Smooth muscle cell (in vitro differentiated cells): ENCODE data around the gene TRAF4. TPM values are rescaled to one million over a fixed set of nuclear protein-coding genes. Genes with fewer than 3 reads are reported as not detected.
"Not testable (repeated sequence)": the region's sequence is repeated elsewhere in the genome, so short reads cannot be mapped to it uniquely, and the experiment has no call there.

Experiments used
- DNase-seq: peaks from one replicate; lab custom pipeline; 2025; ENCODE audit not compliant: unreplicated experiment; lab: John Stamatoyannopoulos, UW
- H2AFZ ChIP-seq: fragments of 200-600 bp; sonication (generic); 2 replicates; pipeline ENCODE4 v1.6.0; 2016; ENCODE audit warnings: antibody characterized with exemption, low read depth, mild to moderate bottlenecking
- H3F3A ChIP-seq: fragments of 200-600 bp; sonication (generic); 2 replicates; pipeline ENCODE4 v1.6.0; 2017; ENCODE audit warnings: antibody characterized with exemption, low read depth
- H3K27ac ChIP-seq: fragments of 200-600 bp; sonication (generic); 2 replicates; pipeline ENCODE4 v1.5.1; 2016; ENCODE audit warnings: low read depth, mild to moderate bottlenecking
- H3K27me3 ChIP-seq: fragments of 200-600 bp; sonication (generic); 2 replicates; pipeline ENCODE4 v1.6.1; 2016; ENCODE audit warnings: low read depth, mild to moderate bottlenecking
- H3K36me3 ChIP-seq: fragments of 200-600 bp; sonication (generic); 2 replicates; pipeline ENCODE4 v1.5.1; 2016; ENCODE audit warnings: low read depth
- H3K4me1 ChIP-seq: fragments of 200-600 bp; sonication (generic); 2 replicates; pipeline ENCODE4 v1.5.1; 2016; ENCODE audit warnings: low read depth
- H3K4me2 ChIP-seq: fragments of 200-600 bp; sonication (generic); 2 replicates; pipeline ENCODE4 v1.6.0; 2016; ENCODE audit warnings: mild to moderate bottlenecking
- H3K4me3 ChIP-seq: fragments of 200-600 bp; sonication (generic); 2 replicates; pipeline ENCODE4 v1.5.1; 2016; ENCODE audit warnings: mild to moderate bottlenecking
- H3K79me2 ChIP-seq: fragments of 200-600 bp; sonication (generic); 2 replicates; pipeline ENCODE4 v1.6.0; 2016; ENCODE audit warnings: low read depth, mild to moderate bottlenecking
- H3K9ac ChIP-seq: fragments of 200-600 bp; sonication (generic); 2 replicates; pipeline ENCODE4 v1.6.0; 2016; ENCODE audit warnings: low read depth
- H3K9me3 ChIP-seq: fragments of 200-600 bp; sonication (generic); replicated peaks from 2 replicates; pipeline ENCODE4 v1.5.1; 2016; ENCODE audit warnings: low read depth
- H4K20me1 ChIP-seq: fragments of 200-600 bp; sonication (generic); 2 replicates; pipeline ENCODE4 v1.6.0; 2016; ENCODE audit warnings: low read depth
- WGBS: methylation state at CpG from one replicate; pipeline ENCODE4 v1.1.7; 2016; ENCODE audit warnings: low lambda C conversion rate; 5-methylcytosine and 5-hydroxymethylcytosine counted together
- polyA plus RNA-seq: library from polyadenylated mRNA; unstranded; fragments of >200 nt; fragmentation: Nextera tagmentation; extraction: Ambion mirVana; gene quantifications from 2 replicates; pipeline ENCODE4 v1.2.1, GENCODE V29; 2016
- total RNA-seq: library from RNA; depleted of rRNA; stranded (reverse); fragments of >200 nt; gene quantifications from 2 replicates; pipeline ENCODE4 v1.2.3, GENCODE V29; 2014
- TF ChIP-seq, protein P1 (sequence below): fragments of 200-600 bp; sonication (generic); IDR thresholded peaks from 2 replicates; pipeline ENCODE4 v1.5.1; 2017; ENCODE audit warnings: borderline replicate concordance, mild to moderate bottlenecking, antibody characterized with exemption; ENCODE audit not compliant: insufficient read depth, poor library complexity, severe bottlenecking

TRAF4 gene
- total and polyA plus RNA-seq, 2 experiments from 2014 or later = 47.5 to 97.0 TPM

DNA sequence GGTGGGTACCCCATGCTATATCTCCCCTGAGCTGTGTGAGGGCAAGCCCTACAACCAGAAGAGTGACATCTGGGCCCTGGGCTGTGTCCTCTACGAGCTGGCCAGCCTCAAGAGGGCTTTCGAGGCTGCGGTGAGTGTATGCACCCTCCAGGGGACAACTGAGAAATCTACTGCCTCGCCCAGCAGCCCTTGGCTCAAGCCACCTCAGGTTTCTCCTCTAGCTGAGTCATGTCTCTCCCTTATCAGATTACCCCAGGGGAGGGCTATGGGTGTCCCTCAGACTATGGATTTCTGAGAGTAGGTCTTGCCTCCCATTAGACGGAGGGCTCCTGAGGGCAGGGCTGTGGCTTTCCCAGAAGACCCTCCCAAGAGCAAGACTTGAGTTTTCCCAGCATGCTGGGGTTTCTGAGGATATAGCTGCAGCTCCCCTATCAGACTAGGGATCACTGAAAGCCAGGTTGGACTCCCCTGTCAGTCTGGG lies 8.5 kb upstream of the TRAF4 start:
- Histone ChIP-seq H3K4me1 (no peaks in the 10 kb centered on the region), H3K9me3 (no peaks in the 10 kb centered on the region), H3K27ac (no peak overlapping the region), H3K4me3 (no peak overlapping the region), H3F3A (no peaks in the 10 kb centered on the region), H3K79me2 (no peaks in the 10 kb centered on the region), H3K36me3 (no peaks in the 10 kb centered on the region), H4K20me1 (no peaks in the 10 kb centered on the region), H3K27me3 (no peaks in the 10 kb centered on the region), H3K4me2 (no peak overlapping the region), H3K9ac (no peak overlapping the region), H2AFZ (no peak overlapping the region)
- DNase-seq = no peak
- TF ChIP-seq, protein P1, sequence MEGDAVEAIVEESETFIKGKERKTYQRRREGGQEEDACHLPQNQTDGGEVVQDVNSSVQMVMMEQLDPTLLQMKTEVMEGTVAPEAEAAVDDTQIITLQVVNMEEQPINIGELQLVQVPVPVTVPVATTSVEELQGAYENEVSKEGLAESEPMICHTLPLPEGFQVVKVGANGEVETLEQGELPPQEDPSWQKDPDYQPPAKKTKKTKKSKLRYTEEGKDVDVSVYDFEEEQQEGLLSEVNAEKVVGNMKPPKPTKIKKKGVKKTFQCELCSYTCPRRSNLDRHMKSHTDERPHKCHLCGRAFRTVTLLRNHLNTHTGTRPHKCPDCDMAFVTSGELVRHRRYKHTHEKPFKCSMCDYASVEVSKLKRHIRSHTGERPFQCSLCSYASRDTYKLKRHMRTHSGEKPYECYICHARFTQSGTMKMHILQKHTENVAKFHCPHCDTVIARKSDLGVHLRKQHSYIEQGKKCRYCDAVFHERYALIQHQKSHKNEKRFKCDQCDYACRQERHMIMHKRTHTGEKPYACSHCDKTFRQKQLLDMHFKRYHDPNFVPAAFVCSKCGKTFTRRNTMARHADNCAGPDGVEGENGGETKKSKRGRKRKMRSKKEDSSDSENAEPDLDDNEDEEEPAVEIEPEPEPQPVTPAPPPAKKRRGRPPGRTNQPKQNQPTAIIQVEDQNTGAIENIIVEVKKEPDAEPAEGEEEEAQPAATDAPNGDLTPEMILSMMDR = no peak
- 68% methylated on average over 5 of the region's 5 CpGs for WGBS

DNA sequence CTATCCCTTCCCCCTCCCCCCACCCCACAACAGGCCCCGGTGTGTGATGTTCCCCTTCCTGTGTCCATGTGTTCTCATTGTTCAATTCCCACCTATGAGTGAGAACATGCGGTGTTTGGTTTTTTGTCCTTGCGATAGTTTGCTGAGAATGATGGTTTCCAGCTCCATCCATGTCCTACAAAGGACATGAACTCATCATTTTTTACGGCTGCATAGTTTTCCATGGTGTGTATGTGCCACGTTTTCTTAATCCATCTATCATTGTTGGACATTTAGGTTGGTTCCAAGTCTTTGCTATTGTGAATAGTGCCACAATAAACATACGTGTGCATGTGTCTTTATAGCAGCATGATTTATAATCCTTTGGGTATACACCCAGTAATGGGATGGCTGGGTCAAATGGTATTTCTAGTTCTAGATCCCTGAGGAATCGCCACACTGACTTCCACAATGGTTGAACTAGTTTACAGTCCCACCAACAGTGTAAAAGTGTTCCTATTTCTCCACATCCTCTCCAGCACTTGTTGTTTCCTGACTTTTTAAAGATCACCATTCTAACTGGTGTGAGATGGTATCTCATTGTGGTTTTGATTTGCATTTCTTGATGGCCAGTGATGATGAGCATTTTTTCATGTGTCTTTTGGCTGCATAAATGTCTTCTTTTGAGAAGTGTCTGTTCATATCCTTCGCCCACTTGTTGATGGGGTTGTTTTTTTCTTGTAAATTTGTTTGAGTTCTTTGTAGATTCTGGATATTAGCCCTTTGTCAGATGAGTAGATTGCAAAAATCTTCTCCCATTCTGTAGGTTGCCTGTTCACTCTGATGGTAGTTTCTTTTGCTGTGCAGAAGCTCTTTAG lies 7.7 kb upstream of the TRAF4 start:
- not testable (repeated sequence) for H3K9me3 ChIP-seq, H3K9ac ChIP-seq, H3F3A ChIP-seq, H2AFZ ChIP-seq, H4K20me1 ChIP-seq, DNase-seq, H3K4me2 ChIP-seq, H3K36me3 ChIP-seq, H3K79me2 ChIP-seq, H3K27me3 ChIP-seq, H3K27ac ChIP-seq, H3K4me1 ChIP-seq, H3K4me3 ChIP-seq
- 92% methylated on average over 7 of the region's 8 CpGs for WGBS

DNA sequence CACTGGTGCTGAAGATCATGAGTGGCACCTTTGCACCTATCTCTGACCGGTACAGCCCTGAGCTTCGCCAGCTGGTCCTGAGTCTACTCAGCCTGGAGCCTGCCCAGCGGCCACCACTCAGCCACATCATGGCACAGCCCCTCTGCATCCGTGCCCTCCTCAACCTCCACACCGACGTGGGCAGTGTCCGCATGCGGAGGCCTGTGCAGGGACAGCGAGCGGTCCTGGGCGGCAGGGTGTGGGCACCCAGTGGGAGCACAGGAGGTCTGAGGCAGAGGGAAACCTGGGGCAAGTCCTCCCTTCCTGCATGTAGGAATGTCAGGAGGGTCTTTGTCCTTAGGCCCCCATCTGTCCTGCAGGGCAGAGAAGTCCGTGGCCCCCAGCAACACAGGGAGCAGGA lies 6.5 kb upstream of the TRAF4 start:
- TF ChIP-seq, protein P1 = no peak
- Histone ChIP-seq H3K9ac (no peak overlapping the region), H3K36me3 (no peaks in the 10 kb centered on the region), H3K4me1 (no peaks in the 10 kb centered on the region), H3K9me3 (no peaks in the 10 kb centered on the region), H3F3A (no peaks in the 10 kb centered on the region), H3K27ac (no peak overlapping the region), H3K79me2 (no peaks in the 10 kb centered on the region), H3K4me3 (no peak overlapping the region), H3K27me3 (no peaks in the 10 kb centered on the region), H3K4me2 (no peak overlapping the region), H2AFZ (no peak overlapping the region), H4K20me1 (no peaks in the 10 kb centered on the region)
- 98% methylated on average over 12 of the region's 12 CpGs for WGBS
- no peak for DNase-seq

DNA sequence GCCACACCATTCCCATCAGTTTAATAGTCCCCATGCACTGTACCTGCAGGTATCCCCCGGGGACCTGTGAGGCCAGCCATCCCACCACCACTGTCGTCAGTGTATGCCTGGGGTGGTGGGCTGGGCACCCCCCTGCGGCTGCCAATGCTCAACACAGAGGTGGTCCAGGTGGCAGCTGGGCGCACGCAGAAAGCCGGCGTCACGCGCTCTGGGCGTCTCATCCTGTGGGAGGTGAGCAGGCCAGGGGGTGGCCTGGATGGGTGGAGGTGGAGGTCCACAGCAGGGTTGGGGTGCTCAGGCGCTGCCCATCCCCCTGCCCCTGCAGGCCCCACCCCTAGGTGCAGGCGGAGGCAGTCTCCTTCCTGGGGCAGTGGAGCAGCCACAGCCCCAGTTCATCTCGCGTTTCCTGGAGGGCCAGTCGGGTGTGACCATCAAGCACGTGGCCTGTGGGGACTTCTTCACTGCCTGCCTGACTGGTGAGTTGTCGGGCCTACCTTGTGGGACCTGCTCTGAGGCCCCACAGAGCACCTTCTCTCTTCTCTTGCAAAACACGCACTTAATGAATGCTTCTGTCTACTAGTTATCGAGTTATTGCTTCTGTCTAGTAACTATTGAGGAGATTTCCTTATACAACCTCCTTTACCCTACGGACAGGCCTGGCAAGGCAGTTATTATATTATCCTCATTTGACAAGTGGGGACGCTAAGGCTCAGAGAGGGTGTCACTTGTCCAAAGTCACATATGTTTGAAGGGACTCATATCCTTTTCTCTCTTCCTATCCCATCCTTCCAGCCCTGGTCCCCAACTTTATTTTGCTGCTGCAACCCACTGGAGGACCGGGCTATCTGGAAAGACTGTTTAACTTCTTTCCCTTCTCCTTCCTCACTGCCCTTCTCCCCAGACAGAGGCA lies 5.8 kb upstream of the TRAF4 start:
- TF ChIP-seq, protein P1 = no peak
- no peaks in the 10 kb centered on the region for H3K36me3 ChIP-seq
- no peak overlapping the region for H2AFZ ChIP-seq
- no peak overlapping the region for H3K4me3 ChIP-seq
- H3K4me2 ChIP-seq = no peak overlapping the region
- no peaks in the 10 kb centered on the region for H3F3A ChIP-seq
- no peaks in the 10 kb centered on the region for H3K79me2 ChIP-seq
- WGBS = 89% methylated on average over 22 of the region's 22 CpGs
- H3K27me3 ChIP-seq = no peaks in the 10 kb centered on the region
- no peaks in the 10 kb centered on the region for H4K20me1 ChIP-seq
- no peak overlapping the region for H3K9ac ChIP-seq
- no peaks in the 10 kb centered on the region for H3K9me3 ChIP-seq
- no peak overlapping the region for H3K27ac ChIP-seq
- H3K4me1 ChIP-seq = peaks cover 4% of the 10 kb centered on the region
- no peak for DNase-seq
